HG03103 (cell line): ENCODE results near the gene PDCD5.

ENCODE experiments used
- ATAC-seq: cut with Tn5 transposase; IDR thresholded peaks from one replicate; pipeline ENCODE4 v1.9.1; 2021; ENCODE audit warnings: low read depth; ENCODE audit not compliant: unreplicated experiment

Gene PDCD5

GRCh38 chr19:32627714-32628270 is 46.8 kb downstream of the PDCD5 start:
- no peak for ATAC-seq

GRCh38 chr19:32630338-32630737 is 49.3 kb downstream of the PDCD5 start:
- ATAC-seq, result no peak

GRCh38 chr19:32631381-32631780 is 50.4 kb downstream of the PDCD5 start:
- no peak for ATAC-seq
